Psoas muscle (tissue), 8 donors: ENCODE data around the gene SRPRB. TPM values are rescaled to one million over a fixed set of nuclear protein-coding genes. Genes with fewer than 3 reads are reported as not detected.
A peak's percentile ranks its signal among the peaks of the same experiment; 100 is the strongest.

Experiments
- ATAC-seq, 4 donors: fragments of 200-7000 bp; cut with Tn5 transposase; one replicate each; pipeline ENCODE4 v1.9.1; 2020; ENCODE audit warnings: moderate library complexity in 3 of 4, mild to moderate bottlenecking in 2 of 4
- DNase-seq, 2 donors: peaks; one replicate each; pipeline ENCODE4 v3.0.0-alpha.2; 2020
- H3K27ac ChIP-seq: fragments of 200-600 bp; one replicate; pipeline ENCODE4 v1.8.0; 2022
- H3K27me3 ChIP-seq, 3 donors: fragments of 200-600 bp in 1 of 3; one replicate each; pipeline versions ENCODE4 v1.6.1 to v1.8.0; 2013 to 2022; ENCODE audit warnings: low read length in 2 of 3, mild to moderate bottlenecking in 2 of 3, moderate library complexity in 1 of 3; ENCODE audit not compliant: insufficient read depth in 3 of 3
- H3K36me3 ChIP-seq, 2 donors: fragments of 200-600 bp in 1 of 2; one replicate each; pipeline versions ENCODE4 v1.6.1 to v1.8.0; 2013 to 2022; ENCODE audit warnings: low read depth in 1 of 2, mild to moderate bottlenecking in 1 of 2, moderate library complexity in 1 of 2; ENCODE audit not compliant: insufficient read depth in 1 of 2
- H3K4me1 ChIP-seq: fragments of 200-600 bp; one replicate; pipeline ENCODE4 v1.8.0; 2022
- H3K4me3 ChIP-seq: fragments of 200-600 bp; one replicate; pipeline ENCODE4 v1.8.0; 2022; ENCODE audit warnings: mild to moderate bottlenecking
- H3K9me3 ChIP-seq: fragments of 200-600 bp; one replicate; pipeline ENCODE4 v1.8.0; 2022
- CTCF ChIP-seq: fragments of 200-600 bp; IDR thresholded peaks from one replicate; pipeline ENCODE4 v1.8.0; 2022; ENCODE audit warnings: antibody characterized with exemption
- WGBS, 3 donors: extraction: QIAGEN DNeasy Blood & Tissue Kit; methylation state at CpG; one replicate each; pipeline versions ENCODE4 v1.1.6 to v1.1.7; 2013; 5-methylcytosine and 5-hydroxymethylcytosine counted together
- intact Hi-C, 2 donors: fragments of 100-400 bp; cut with DNase I; formaldehyde crosslinking; loops; one replicate each; pipeline versions ENCODE4 v1.11.0 to v1.14.2; 2022
- long read RNA-seq, 2 donors: library from polyadenylated mRNA; unstranded; transcript quantifications; one replicate each; pipeline ENCODE4 v2.0.0, GENCODE V29; 2021
- polyA plus RNA-seq, 3 donors: library from polyadenylated mRNA; stranded (reverse); fragments of 200-250 nt; gene quantifications; one replicate each; pipeline ENCODE4 v1.2.3, GENCODE V29; 2013
- total RNA-seq, 4 donors: library from RNA; stranded (reverse); fragmentation: NEBNext Ultra II Directional in 2 of 4; extraction: Animal tissue kit (Norgen Biotek cat#: 25700) in 2 of 4; gene quantifications; one replicate each; pipeline versions ENCODE4 v1.2.1 to v1.2.4, GENCODE V29; 2021 to 2023
- donor health status: healthy with polysubstance abuse.
- donor health status: DM: no; HTN: no; CAD: no; lungs with moderate emphysema.
- donor health status: Bipolar disorder and iron deficiency.
- donor health status: healthy.
- donor health status: DM: yes; HTN: yes; CAD: no.
- donor health status: DM: no; HTN: no; CAD: no.
- donor health status: DM: no; HTN: no; CAD: no.
- donor health status: DM: yes; HTN: yes; CAD: no.

SRPRB gene
- total RNA-seq, result 10 to 100 TPM; 28.0 to 52.3 (median 43.1) TPM
- polyA plus RNA-seq, result 10 to 100 TPM; 33.5 to 70.4 (median 48.9) TPM
- long read RNA-seq, donor 1, partial matches to known transcripts, result 22 of 27 reads
- long read RNA-seq, donor 1, other reads (novel, unspliced or antisense), result 5 of 27 reads
- long read RNA-seq, donor 2, partial matches to known transcripts, result 60 of 62 reads
- long read RNA-seq, donor 2, other reads (novel, unspliced or antisense), result 2 of 62 reads

- ATAC-seq (peak; percentile 100), DNase-seq (peak; percentile 95 to 97)
- Histone ChIP-seq H3K4me3 (peak within 1 kb of the TSS; percentile 85), H3K27ac (peak within 1 kb of the TSS; percentile 75), H3K9me3 (no peaks in the 10 kb centered on the region), H3K36me3 (peaks cover 3 to 38% of the 10 kb centered on the region in 2 donors), H3K27me3 (no peaks in the 10 kb centered on the region), H3K4me1 (no peaks in the 10 kb centered on the region)
- WGBS, 3 donors, result 0% methylated on average over 52 to 53 of the region's 53 CpGs
- no peak for TF ChIP-seq CTCF
- intact Hi-C loops, result loop anchor here in 1 of 2 donors (5.0 kb wide), 1 partner anchor 144 kb away; the partner anchor contains the start of gene TOPBP1
Measured at GRCh38 chr3:133805702-133806475, at the start of gene SRPRB. TSS of gene SRPRB (plus strand) at chr3:133805815. CDS start at chr3:133805849, 34 bp downstream.

- intact Hi-C loops, result no loop called here
- Histone ChIP-seq H3K36me3 (no peaks in the 10 kb centered on the region), H3K4me3 (no peak overlapping the region), H3K27me3 (peaks cover 0 to 8% (median 0%) of the 10 kb centered on the region in 3 donors), H3K27ac (no peak overlapping the region), H3K4me1 (no peaks in the 10 kb centered on the region), H3K9me3 (no peaks in the 10 kb centered on the region)
- no peak for TF ChIP-seq CTCF
- ATAC-seq (no peak), DNase-seq (no peak)
- WGBS, 3 donors, result 69 to 83% (median 77%) methylated on average over 20 of the region's 20 CpGs
Measured at GRCh38 chr3:133756716-133757694, 48.6 kb upstream of the SRPRB start.

- WGBS, 3 donors, result 79 to 82% (median 82%) methylated on average over 6 of the region's 6 CpGs
- DNase-seq (no peak), ATAC-seq (no peak)
- H3K36me3 ChIP-seq, result no peaks in the 10 kb centered on the region
- TF ChIP-seq CTCF, result no peak
- peaks cover 0 to 8% (median 0%) of the 10 kb centered on the region in 3 donors for H3K27me3 ChIP-seq
- H3K4me3 ChIP-seq, result no peak overlapping the region
- no peaks in the 10 kb centered on the region for H3K4me1 ChIP-seq
- no peaks in the 10 kb centered on the region for H3K9me3 ChIP-seq
- no peak overlapping the region for H3K27ac ChIP-seq
- intact Hi-C loops, result no loop called here
Measured at GRCh38 chr3:133757701-133758567, 47.7 kb upstream of the SRPRB start.

- no peak for TF ChIP-seq CTCF
- Histone ChIP-seq H3K9me3 (no peaks in the 10 kb centered on the region), H3K4me3 (no peak overlapping the region), H3K4me1 (no peaks in the 10 kb centered on the region), H3K27ac (no peak overlapping the region), H3K36me3 (no peaks in the 10 kb centered on the region), H3K27me3 (peaks cover 0 to 8% (median 0%) of the 10 kb centered on the region in 3 donors)
- no peak for DNase-seq
- no peak for ATAC-seq
- intact Hi-C loops, result no loop called here
- WGBS, 3 donors, result 65 to 96% (median 72%) methylated on average over 1 of the region's 1 CpG
Measured at GRCh38 chr3:133758568-133758928, 47.1 kb upstream of the SRPRB start.
